HepG2 (cell line): Measurements from ENCODE around the gene GNB1. TPM values are rescaled to one million over a fixed set of nuclear protein-coding genes. Genes with fewer than 3 reads are reported as not detected.

Source experiments
- ATAC-seq: fragments of 200-7000 bp; cut with Tn5 transposase; 3 replicates; pipeline ENCODE4 v1.9.1; 2020; ENCODE audit warnings: mild to moderate bottlenecking, moderate library complexity
- BruUV-seq: library from RNA; stranded (reverse); fragments of 400-500 nt; replicated peaks from 2 replicates; lab custom pipeline; 2021; lab: Mats Ljungman, UMichigan
- CTCF ChIA-PET: fragments of 300-600 bp; formaldehyde crosslinking; extraction: SDS; loops from one replicate; lab custom pipeline; 2021; ENCODE audit warnings: low total read pairs, inconsistent platforms, low intra/inter-chr PET ratio; lab: Yijun Ruan, JAX
- POLR2A ChIA-PET: fragments of 350-600 bp; sonication (Branson Sonifier 250); formaldehyde crosslinking; loops from one replicate; lab custom pipeline; 2020; ENCODE audit warnings: antibody characterized with exemption, inconsistent platforms; lab: Yijun Ruan, JAX
- DNase-seq: peaks from one replicate; pipeline ENCODE4 v3.0.0-alpha.2; 2015; ENCODE audit warnings: low spot score
- FAIRE-seq: peaks from 3 replicates; lab custom pipeline; 2011; peaks lifted over from hg19 to GRCh38; lab: Jason Lieb, UNC
- H2AFZ ChIP-seq: one replicate; pipeline ENCODE4 v1.6.1; 2011; ENCODE audit warnings: low read length, inconsistent platforms
- H3K27ac ChIP-seq: fragments of 300-600 bp; 3 replicates; pipeline ENCODE4 v1.8.0; 2011; ENCODE audit warnings: mixed run types, mild to moderate bottlenecking, mixed read lengths, low read length, inconsistent platforms; ENCODE audit not compliant: insufficient read depth; ENCODE audit errors: extremely low read length
- H3K27me3 ChIP-seq, 2 experiments: fragments of 200-600 bp in 1 of 2; 2 replicates in 1 of 2; 3 replicates in 1 of 2; pipeline versions ENCODE4 v1.6.0 to v1.8.0; 2011; ENCODE audit warnings: low read length in 2 of 2, mild to moderate bottlenecking in 2 of 2, moderate library complexity in 2 of 2, inconsistent platforms in 1 of 2; ENCODE audit not compliant: insufficient read depth in 2 of 2, control insufficient read depth in 1 of 2
- H3K36me3 ChIP-seq, 2 experiments: fragments of 200-600 bp in 1 of 2; replicated peaks in 1 of 2; 2 replicates in 1 of 2; 3 replicates in 1 of 2; pipeline versions ENCODE4 v1.5.1 to v1.8.0; 2011; ENCODE audit warnings: low read length in 2 of 2, inconsistent platforms in 1 of 2; ENCODE audit not compliant: insufficient read depth in 2 of 2, control insufficient read depth in 1 of 2
- H3K4me1 ChIP-seq: 2 replicates; pipeline ENCODE4 v1.5.1; 2012; ENCODE audit warnings: low read length, inconsistent platforms; ENCODE audit not compliant: insufficient read depth
- H3K4me2 ChIP-seq: 2 replicates; pipeline ENCODE4 v1.6.0; 2011; ENCODE audit warnings: low read depth, low read length, inconsistent platforms
- H3K4me3 ChIP-seq, 3 experiments: fragments of 200-600 bp in 1 of 3; sonication (generic), shearing (Covaris generic) in 1 of 3; replicated peaks in 1 of 3; 2 replicates each; pipeline ENCODE4 v1.5.1; 2011 to 2016; ENCODE audit warnings: low read length in 3 of 3, inconsistent platforms in 2 of 3, low read depth in 2 of 3, mild to moderate bottlenecking in 2 of 3, control low read depth in 1 of 3, mixed read lengths in 1 of 3; ENCODE audit not compliant: insufficient read depth in 1 of 3
- H3K79me2 ChIP-seq: one replicate; pipeline ENCODE4 v1.6.1; 2011; ENCODE audit warnings: low read length, inconsistent platforms; ENCODE audit not compliant: insufficient read depth
- H3K9ac ChIP-seq: 2 replicates; pipeline ENCODE4 v1.6.0; 2011; ENCODE audit warnings: mild to moderate bottlenecking, low read depth, low read length, inconsistent platforms; ENCODE audit not compliant: insufficient read depth
- H3K9me3 ChIP-seq: 2 replicates; pipeline ENCODE4 v1.5.1; 2012; ENCODE audit warnings: mild to moderate bottlenecking, low read length
- H4K20me1 ChIP-seq: 2 replicates; pipeline ENCODE4 v1.6.0; 2011; ENCODE audit warnings: inconsistent platforms, mild to moderate bottlenecking, low read length, moderate library complexity; ENCODE audit not compliant: insufficient read depth
- AGO2 ChIP-seq: fragments of 200-400 bp; formaldehyde crosslinking; optimal IDR thresholded peaks from 2 replicates; pipeline ENCODE3; 2017; ENCODE audit warnings: mild to moderate bottlenecking, low read depth, low read length, moderate library complexity
- POLR2AphosphoS2 ChIP-seq: IDR thresholded peaks from 2 replicates; pipeline ENCODE4 v1.6.1; 2011; ENCODE audit warnings: low read depth, low read length, improper control_type of control experiment
- RBM22 ChIP-seq: fragments of 200-400 bp; formaldehyde crosslinking; optimal IDR thresholded peaks from 2 replicates; pipeline ENCODE3; 2017; ENCODE audit warnings: mild to moderate bottlenecking, low read length, moderate library complexity
- ZNF224 ChIP-seq: sonication (generic); formaldehyde crosslinking; IDR thresholded peaks from 2 replicates; pipeline ENCODE4 v1.5.0; 2020; ENCODE audit warnings: mild to moderate bottlenecking, missing genetic modification reagents
- WGBS: methylation state at CpG from one replicate; pipeline ENCODE4 v1.1.6; 2017; ENCODE audit warnings: low lambda C conversion rate; 5-methylcytosine and 5-hydroxymethylcytosine counted together
- in situ Hi-C: cut with HindIII; loops from 2 replicates; pipeline ENCODE4 v1.10.0; 2017; ENCODE audit warnings: low pct_unique_long_range_greater_than_20kb; ENCODE audit not compliant: extremely low pct_ligation_motif_present
- intact Hi-C: fragments of 100-400 bp; cut with micrococcal nuclease; formaldehyde crosslinking; loops from one replicate; pipeline ENCODE4 v1.10.0; 2022; ENCODE audit not compliant: unreplicated experiment
- polyA plus RNA-seq, 8 experiments: library from polyadenylated mRNA; depleted of rRNA in 3 of 8; stranded (reverse) in 7 of 8; unstranded in 1 of 8; fragments of >200 nt; fragmentation: Illumina TruSeq in 4 of 8; extraction: Trizol in 4 of 8; gene quantifications; 2 replicates each; pipeline versions ENCODE4 v1.2.1 to v1.2.3, GENCODE V29; 2011 to 2016; ENCODE audit warnings: low read depth in 4 of 8, missing spikeins in 1 of 8, mixed read lengths in 1 of 8; ENCODE audit not compliant: insufficient read depth in 1 of 8
- total RNA-seq, 5 experiments: library from RNA; depleted of rRNA; stranded (reverse); fragments of >200 nt; fragmentation: Illumina TruSeq; extraction: Trizol; gene quantifications; 2 replicates each; pipeline ENCODE4 v1.2.3, GENCODE V29; 2016; ENCODE audit warnings: low read depth in 1 of 5

GNB1 gene
- total and polyA plus RNA-seq, 2 of the 13 experiments (the other 11 are each of a cell fraction or from before 2014, with no cell fraction given) = 66.2 to 327 TPM

GRCh38 chr1:1799716-1800115, 91.2 kb downstream of the GNB1 start:
- Histone ChIP-seq H3K4me1 (no peaks in the 10 kb centered on the region), H3K36me3 (peaks cover 33 to 74% of the 10 kb centered on the region in 2 experiments), H3K9me3 (no peaks in the 10 kb centered on the region), H2AFZ (no peak overlapping the region), H3K79me2 (peaks cover 9% of the 10 kb centered on the region), H3K27me3 (no peaks in the 10 kb centered on the region), H3K9ac (no peak overlapping the region), H4K20me1 (no peaks in the 10 kb centered on the region), H3K4me3 (no peak overlapping the region), H3K27ac (no peak overlapping the region), H3K4me2 (no peak overlapping the region)
- 97% methylated on average over 5 of the region's 5 CpGs for WGBS
- DNase-seq (no peak), ATAC-seq (no peak), FAIRE-seq (no peak)
- peak; percentile 68 for TF ChIP-seq RBM22
- TF ChIP-seq POLR2AphosphoS2 = no peak
- CTCF ChIA-PET = no interaction called here
- in situ Hi-C loops = no loop called here
- intact Hi-C loops = no loop called here
- POLR2A ChIA-PET = no interaction called here
- BruUV-seq = no TSS peak

GRCh38 chr1:1797731-1798341, 93.1 kb downstream of the GNB1 start:
- CTCF ChIA-PET = no interaction called here
- Histone ChIP-seq H3K27me3 (no peaks in the 10 kb centered on the region), H4K20me1 (no peaks in the 10 kb centered on the region), H3K4me2 (no peak overlapping the region), H2AFZ (no peak overlapping the region), H3K79me2 (peaks cover 9% of the 10 kb centered on the region), H3K4me1 (no peaks in the 10 kb centered on the region), H3K4me3 (no peak overlapping the region), H3K9me3 (no peaks in the 10 kb centered on the region), H3K9ac (no peak overlapping the region), H3K27ac (no peak overlapping the region), H3K36me3 (peaks cover 36 to 78% of the 10 kb centered on the region in 2 experiments)
- no TSS peak for BruUV-seq
- intact Hi-C loops = no loop called here
- WGBS = 99% methylated on average over 11 of the region's 11 CpGs
- DNase-seq (no peak), FAIRE-seq (no peak), ATAC-seq (no peak)
- TF ChIP-seq AGO2 (peak; percentile 34), ZNF224 (CRISPR knock-in tag) (no peak)
- POLR2A ChIA-PET = no interaction called here
- in situ Hi-C loops = no loop called here
